Neural cell (in vitro differentiated cells): ENCODE data around the gene CARMIL1. TPM values are rescaled to one million over a fixed set of nuclear protein-coding genes. Genes with fewer than 3 reads are reported as not detected.

Source experiments
- H2AFZ ChIP-seq: fragments of 200-600, 300-800 bp; sonication (generic), shearing (Covaris generic); 2 replicates; pipeline ENCODE4 v1.6.0; 2014; ENCODE audit warnings: low read depth, mild to moderate bottlenecking, antibody characterized with exemption, low read length, moderate library complexity
- H3F3A ChIP-seq: fragments of 200-600 bp; shearing (Covaris generic); 2 replicates; pipeline ENCODE4 v1.6.1; 2016; ENCODE audit warnings: mild to moderate bottlenecking, moderate library complexity, mixed read lengths, antibody characterized with exemption, low read length; ENCODE audit not compliant: insufficient read depth, poor library complexity, severe bottlenecking
- H3K27ac ChIP-seq: fragments of 200-600, 300-800 bp; sonication (generic), shearing (Covaris generic); 2 replicates; pipeline ENCODE4 v1.5.1; 2014; ENCODE audit warnings: mild to moderate bottlenecking, low read length, moderate library complexity
- H3K27me3 ChIP-seq: fragments of 300-800, 200-600 bp; sonication (generic), shearing (Covaris generic); 2 replicates; pipeline ENCODE4 v1.6.0; 2014; ENCODE audit warnings: mild to moderate bottlenecking, low read depth, low read length, moderate library complexity; ENCODE audit not compliant: insufficient read depth
- H3K36me3 ChIP-seq: fragments of 300-800, 200-600 bp; sonication (generic), shearing (Covaris generic); 2 replicates; pipeline ENCODE4 v1.5.1; 2014; ENCODE audit warnings: mild to moderate bottlenecking, antibody characterized with exemption, low read length, moderate library complexity; ENCODE audit not compliant: insufficient read depth
- H3K4me2 ChIP-seq: fragments of 300-800, 200-600 bp; sonication (generic), shearing (Covaris generic); 2 replicates; pipeline ENCODE4 v1.6.0; 2014; ENCODE audit warnings: mild to moderate bottlenecking, low read length
- H3K4me3 ChIP-seq: fragments of 300-800, 200-600 bp; sonication (generic), shearing (Covaris generic); 2 replicates; pipeline ENCODE4 v1.5.1; 2014; ENCODE audit warnings: mild to moderate bottlenecking, low read length, moderate library complexity
- H3K79me2 ChIP-seq: fragments of 200-600 bp; shearing (Covaris generic); replicated peaks from 2 replicates; pipeline ENCODE4 v1.6.0; 2014; ENCODE audit warnings: mild to moderate bottlenecking, low read length, moderate library complexity; ENCODE audit not compliant: insufficient read depth
- H3K9ac ChIP-seq: fragments of 300-800, 200-600 bp; sonication (generic), shearing (Covaris generic); 2 replicates; pipeline ENCODE4 v1.6.1; 2016; ENCODE audit warnings: mild to moderate bottlenecking, low read length, mixed read lengths
- H3K9me2 ChIP-seq: fragments of 200-600 bp; shearing (Covaris generic); 2 replicates; pipeline ENCODE4 v1.6.1; 2016; ENCODE audit warnings: mild to moderate bottlenecking, low read length, mixed read lengths; ENCODE audit not compliant: insufficient read depth
- H3K9me3 ChIP-seq: fragments of 200-600, 300-800 bp; sonication (generic), shearing (Covaris generic); 2 replicates; pipeline ENCODE4 v1.6.1; 2016; ENCODE audit warnings: mild to moderate bottlenecking, mixed run types, low read length, moderate library complexity, mixed read lengths
- H4K20me1 ChIP-seq: fragments of 200-600 bp; shearing (Covaris generic); 2 replicates; pipeline ENCODE4 v1.6.1; 2016; ENCODE audit warnings: mild to moderate bottlenecking, mixed run types; ENCODE audit not compliant: insufficient read depth
- EP300 ChIP-seq: fragments of 450-650 bp; conservative IDR thresholded peaks from 2 replicates; pipeline ENCODE4 v1.6.1; 2014; ENCODE audit warnings: antibody characterized with exemption, mild to moderate bottlenecking, moderate library complexity; ENCODE audit not compliant: poor library complexity, severe bottlenecking
- EZH2 ChIP-seq: fragments of 200-600, 300-800 bp; shearing (Covaris generic), sonication (generic); IDR thresholded peaks from 2 replicates; pipeline ENCODE4 v1.6.1; 2014; ENCODE audit warnings: antibody characterized with exemption, low read length, borderline replicate concordance, mild to moderate bottlenecking; ENCODE audit not compliant: insufficient read depth, poor library complexity, severe bottlenecking
- MXI1 ChIP-seq: fragments of 450-650 bp; conservative IDR thresholded peaks from 2 replicates; pipeline ENCODE4 v1.6.1; 2014; ENCODE audit warnings: antibody characterized with exemption, mild to moderate bottlenecking; ENCODE audit not compliant: poor library complexity, severe bottlenecking
- POLR2AphosphoS5 ChIP-seq: IDR thresholded peaks from 2 replicates; pipeline ENCODE4 v1.6.1; 2012
- RAD21 ChIP-seq: fragments of 450-650 bp; conservative IDR thresholded peaks from 2 replicates; pipeline ENCODE4 v1.6.1; 2014; ENCODE audit warnings: antibody characterized with exemption, mild to moderate bottlenecking, moderate library complexity
- REST ChIP-seq: IDR thresholded peaks from 2 replicates; pipeline ENCODE4 v1.6.1; 2012; ENCODE audit warnings: borderline replicate concordance
- SMC3 ChIP-seq: fragments of 450-650 bp; conservative IDR thresholded peaks from 2 replicates; pipeline ENCODE4 v1.6.1; 2014; ENCODE audit warnings: antibody characterized with exemption, mild to moderate bottlenecking, moderate library complexity; ENCODE audit not compliant: poor library complexity
- TAF1 ChIP-seq: IDR thresholded peaks from 2 replicates; pipeline ENCODE4 v1.6.1; 2012; ENCODE audit warnings: low read depth
- polyA plus RNA-seq: library from polyadenylated mRNA; depleted of rRNA; stranded (reverse); fragments of >200 nt; gene quantifications from 2 replicates; pipeline ENCODE4 v1.2.3, GENCODE V29; 2014
- TF ChIP-seq, protein P1 (sequence below): fragments of 450-650 bp; IDR thresholded peaks from 2 replicates; pipeline ENCODE4 v1.5.1; 2014; ENCODE audit warnings: antibody characterized with exemption, mild to moderate bottlenecking, moderate library complexity; ENCODE audit not compliant: poor library complexity, severe bottlenecking

The CARMIL1 gene
- polyA plus RNA-seq, 1 donor from 2014 or later: 5.3 TPM

- H3K27ac ChIP-seq: no peak overlapping the region
Measured at GRCh38 chr6:25248123-25248522, 31.1 kb upstream of the CARMIL1 start.

GRCh38 chr6:25249133-25249532 is 30.0 kb upstream of the CARMIL1 start:
- peaks cover 3% of the 10 kb centered on the region for H3F3A ChIP-seq
- H3K9me2 ChIP-seq: no peaks in the 10 kb centered on the region
- H3K4me2 ChIP-seq: no peak overlapping the region
- no peaks in the 10 kb centered on the region for H4K20me1 ChIP-seq
- H3K36me3 ChIP-seq: no peaks in the 10 kb centered on the region
- H3K27me3 ChIP-seq: no peaks in the 10 kb centered on the region
- H3K27ac ChIP-seq: no peak overlapping the region
- H3K9me3 ChIP-seq: no peaks in the 10 kb centered on the region
- H3K9ac ChIP-seq: no peak overlapping the region
- TF ChIP-seq MXI1 (no peak), RAD21 (no peak), POLR2AphosphoS5 (no peak), REST (no peak), SMC3 (no peak), EP300 (no peak), EZH2 (no peak), TAF1 (no peak)
- TF ChIP-seq, protein P1, sequence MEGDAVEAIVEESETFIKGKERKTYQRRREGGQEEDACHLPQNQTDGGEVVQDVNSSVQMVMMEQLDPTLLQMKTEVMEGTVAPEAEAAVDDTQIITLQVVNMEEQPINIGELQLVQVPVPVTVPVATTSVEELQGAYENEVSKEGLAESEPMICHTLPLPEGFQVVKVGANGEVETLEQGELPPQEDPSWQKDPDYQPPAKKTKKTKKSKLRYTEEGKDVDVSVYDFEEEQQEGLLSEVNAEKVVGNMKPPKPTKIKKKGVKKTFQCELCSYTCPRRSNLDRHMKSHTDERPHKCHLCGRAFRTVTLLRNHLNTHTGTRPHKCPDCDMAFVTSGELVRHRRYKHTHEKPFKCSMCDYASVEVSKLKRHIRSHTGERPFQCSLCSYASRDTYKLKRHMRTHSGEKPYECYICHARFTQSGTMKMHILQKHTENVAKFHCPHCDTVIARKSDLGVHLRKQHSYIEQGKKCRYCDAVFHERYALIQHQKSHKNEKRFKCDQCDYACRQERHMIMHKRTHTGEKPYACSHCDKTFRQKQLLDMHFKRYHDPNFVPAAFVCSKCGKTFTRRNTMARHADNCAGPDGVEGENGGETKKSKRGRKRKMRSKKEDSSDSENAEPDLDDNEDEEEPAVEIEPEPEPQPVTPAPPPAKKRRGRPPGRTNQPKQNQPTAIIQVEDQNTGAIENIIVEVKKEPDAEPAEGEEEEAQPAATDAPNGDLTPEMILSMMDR: no peak
- no peak overlapping the region for H2AFZ ChIP-seq
- H3K79me2 ChIP-seq: no peaks in the 10 kb centered on the region
- no peak overlapping the region for H3K4me3 ChIP-seq

More at GRCh38 chr6:25248123-25248522, 31.1 kb upstream of the CARMIL1 start:
- H4K20me1 ChIP-seq: no peaks in the 10 kb centered on the region
- no peak overlapping the region for H3K9ac ChIP-seq
- peaks cover 3% of the 10 kb centered on the region for H3F3A ChIP-seq
- no peak for TF ChIP-seq SMC3
- TF ChIP-seq, protein P1: no peak
- TF ChIP-seq MXI1: no peak
- TF ChIP-seq RAD21: no peak
- TF ChIP-seq REST: no peak
- no peak for TF ChIP-seq POLR2AphosphoS5
- TF ChIP-seq EZH2: no peak
- no peak overlapping the region for H2AFZ ChIP-seq
- no peak overlapping the region for H3K4me2 ChIP-seq
- no peaks in the 10 kb centered on the region for H3K79me2 ChIP-seq
- H3K9me2 ChIP-seq: no peaks in the 10 kb centered on the region
- no peak overlapping the region for H3K4me3 ChIP-seq
- H3K9me3 ChIP-seq: no peaks in the 10 kb centered on the region
- H3K27me3 ChIP-seq: no peaks in the 10 kb centered on the region
- H3K36me3 ChIP-seq: no peaks in the 10 kb centered on the region
